Kidney (tissue), 14 donors: ENCODE measurements around the gene ACBD6. TPM values are rescaled to one million over a fixed set of nuclear protein-coding genes. Genes with fewer than 3 reads are reported as not detected.

Source experiments
- DNase-seq, 5 donors: peaks; one replicate each; pipeline ENCODE4 v3.0.0-alpha.2; 2013 to 2020
- FAIRE-seq: peaks from 2 replicates; lab custom pipeline; 2012; peaks lifted over from hg19 to GRCh38; lab: Jason Lieb, UNC
- H3K27ac ChIP-seq, 2 donors: one replicate each; pipeline ENCODE4 v1.7.0; 2013; ENCODE audit warnings: low read depth in 2 of 2, low read length in 2 of 2, inconsistent platforms in 1 of 2
- H3K27me3 ChIP-seq: one replicate; pipeline ENCODE4 v1.7.1; 2013; ENCODE audit warnings: low read length, inconsistent platforms; ENCODE audit not compliant: control insufficient read depth, insufficient read depth
- H3K36me3 ChIP-seq, 3 donors: one replicate each; pipeline versions ENCODE4 v1.7.0 to v1.7.1; 2013; ENCODE audit warnings: low read length in 3 of 3, control low read depth in 1 of 3, inconsistent platforms in 1 of 3; ENCODE audit not compliant: insufficient read depth in 3 of 3, control insufficient read depth in 2 of 3
- H3K4me1 ChIP-seq, 3 donors: one replicate each; pipeline versions ENCODE4 v1.7.0 to v1.7.1; 2013; ENCODE audit warnings: low read length in 3 of 3, inconsistent platforms in 1 of 3, low read depth in 1 of 3; ENCODE audit not compliant: control insufficient read depth in 2 of 3, insufficient read depth in 2 of 3
- H3K4me3 ChIP-seq, 3 donors: one replicate each; pipeline versions ENCODE4 v1.7.0 to v1.8.1; 2013; ENCODE audit warnings: low read length in 3 of 3, control low read depth in 1 of 3, inconsistent platforms in 1 of 3
- H3K9ac ChIP-seq, 3 donors: one replicate each; pipeline versions ENCODE4 v1.7.0 to v1.7.1; 2013; ENCODE audit warnings: low read length in 3 of 3, control low read depth in 1 of 3, inconsistent platforms in 1 of 3
- H3K9me3 ChIP-seq, 3 donors: one replicate each; pipeline versions ENCODE4 v1.7.0 to v1.7.1; 2013; ENCODE audit warnings: low read length in 3 of 3, control low read depth in 1 of 3, inconsistent platforms in 1 of 3; ENCODE audit not compliant: control insufficient read depth in 2 of 3, insufficient read depth in 1 of 3
- intact Hi-C: fragments of 100-400 bp; cut with DNase I; formaldehyde crosslinking; loops from one replicate; pipeline ENCODE4 v1.11.1; 2022
- polyA plus RNA-seq: library from polyadenylated mRNA; stranded (reverse); fragments of 350-450 nt; fragmentation: Illumina TruSeq; extraction: RNeasy Lipid Tissue Mini Kit (QIAGEN cat#74804); gene quantifications from one replicate; pipeline ENCODE4 v1.2.3, GENCODE V29; 2014; ENCODE audit warnings: low read depth, low replicate concordance; ENCODE audit not compliant: insufficient read depth
- total RNA-seq: library from RNA; stranded (reverse); fragmentation: NEBNext Ultra II Directional; extraction: Animal tissue kit (Norgen Biotek cat#: 25700); gene quantifications from one replicate; pipeline ENCODE4 v1.2.1, GENCODE V29; 2021
- TF ChIP-seq, protein P1 (sequence below): IDR thresholded peaks from 3 replicates; pipeline ENCODE4 v1.5.1; 2012; ENCODE audit warnings: mild to moderate bottlenecking, moderate library complexity, borderline replicate concordance; ENCODE audit not compliant: insufficient read depth; ENCODE audit errors: extremely low read depth
- donor health status: control.
- donor health status: control.
- donor health status: control.
- donor health status: control.
- donor health status: control.
- donor health status: DM: yes; HTN: yes; CAD: no.
- donor health status: Normal renal cell carcinoma (clear cell type).

ACBD6 gene
- total and polyA plus RNA-seq, 2 donors from 2014 or later = 30.9 to 36.4 TPM

DNA sequence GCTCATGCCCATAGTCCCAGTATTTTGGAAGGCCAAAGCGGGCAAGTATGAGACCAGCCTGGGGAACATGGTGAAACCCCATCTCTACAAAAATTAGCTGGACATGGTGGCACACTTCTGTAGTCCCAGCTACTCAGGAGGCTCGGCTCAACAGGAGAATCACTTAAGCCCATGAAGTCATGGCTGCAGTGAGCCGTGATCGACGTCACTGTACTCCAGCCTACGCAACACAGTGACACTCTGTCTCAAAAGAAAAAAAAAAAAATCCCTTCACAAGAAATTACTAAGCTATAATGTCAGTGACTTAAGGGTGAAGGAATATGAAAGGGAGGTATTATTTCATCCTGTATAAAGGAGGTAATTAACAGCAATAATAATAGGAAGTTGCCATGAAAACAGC is 99.8 kb downstream of the ACBD6 start:
- Histone ChIP-seq H3K9me3 (no peaks in the 10 kb centered on the region), H3K27me3 (no peaks in the 10 kb centered on the region), H3K36me3 (no peaks in the 10 kb centered on the region), H3K4me3 (no peak overlapping the region), H3K27ac (no peak overlapping the region), H3K9ac (no peak overlapping the region), H3K4me1 (peaks cover 0 to 3% (median 0%) of the 10 kb centered on the region in 3 donors)
- no peak for FAIRE-seq
- DNase-seq = no peak
- intact Hi-C loops = no loop called here
- TF ChIP-seq, protein P1, sequence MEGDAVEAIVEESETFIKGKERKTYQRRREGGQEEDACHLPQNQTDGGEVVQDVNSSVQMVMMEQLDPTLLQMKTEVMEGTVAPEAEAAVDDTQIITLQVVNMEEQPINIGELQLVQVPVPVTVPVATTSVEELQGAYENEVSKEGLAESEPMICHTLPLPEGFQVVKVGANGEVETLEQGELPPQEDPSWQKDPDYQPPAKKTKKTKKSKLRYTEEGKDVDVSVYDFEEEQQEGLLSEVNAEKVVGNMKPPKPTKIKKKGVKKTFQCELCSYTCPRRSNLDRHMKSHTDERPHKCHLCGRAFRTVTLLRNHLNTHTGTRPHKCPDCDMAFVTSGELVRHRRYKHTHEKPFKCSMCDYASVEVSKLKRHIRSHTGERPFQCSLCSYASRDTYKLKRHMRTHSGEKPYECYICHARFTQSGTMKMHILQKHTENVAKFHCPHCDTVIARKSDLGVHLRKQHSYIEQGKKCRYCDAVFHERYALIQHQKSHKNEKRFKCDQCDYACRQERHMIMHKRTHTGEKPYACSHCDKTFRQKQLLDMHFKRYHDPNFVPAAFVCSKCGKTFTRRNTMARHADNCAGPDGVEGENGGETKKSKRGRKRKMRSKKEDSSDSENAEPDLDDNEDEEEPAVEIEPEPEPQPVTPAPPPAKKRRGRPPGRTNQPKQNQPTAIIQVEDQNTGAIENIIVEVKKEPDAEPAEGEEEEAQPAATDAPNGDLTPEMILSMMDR = no peak

DNA sequence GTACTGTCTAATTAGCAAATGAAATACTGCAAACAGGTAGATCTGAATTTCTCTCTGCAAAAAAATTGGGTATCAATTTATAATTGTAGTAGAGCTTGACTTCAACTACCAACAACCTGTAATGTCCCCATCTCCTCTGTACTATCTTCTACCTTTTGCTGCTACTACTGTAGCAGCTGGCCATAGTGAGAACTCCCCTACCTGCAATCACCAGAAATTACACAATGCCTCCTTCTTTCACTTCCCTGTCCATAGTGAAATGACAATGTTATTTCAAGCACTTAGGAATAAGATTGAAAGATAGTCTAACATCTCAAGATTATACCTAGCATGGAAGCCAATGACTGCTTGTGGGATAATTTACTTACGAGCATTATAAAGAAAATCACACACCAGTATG is 100.4 kb downstream of the ACBD6 start:
- Histone ChIP-seq H3K27ac (no peak overlapping the region), H3K4me3 (no peak overlapping the region), H3K4me1 (peaks cover 0 to 3% (median 0%) of the 10 kb centered on the region in 3 donors), H3K9me3 (no peaks in the 10 kb centered on the region), H3K27me3 (no peaks in the 10 kb centered on the region), H3K9ac (no peak overlapping the region), H3K36me3 (no peaks in the 10 kb centered on the region)
- DNase-seq (no peak), FAIRE-seq (no peak)
- intact Hi-C loops = no loop called here
- TF ChIP-seq, protein P1 = no peak

DNA sequence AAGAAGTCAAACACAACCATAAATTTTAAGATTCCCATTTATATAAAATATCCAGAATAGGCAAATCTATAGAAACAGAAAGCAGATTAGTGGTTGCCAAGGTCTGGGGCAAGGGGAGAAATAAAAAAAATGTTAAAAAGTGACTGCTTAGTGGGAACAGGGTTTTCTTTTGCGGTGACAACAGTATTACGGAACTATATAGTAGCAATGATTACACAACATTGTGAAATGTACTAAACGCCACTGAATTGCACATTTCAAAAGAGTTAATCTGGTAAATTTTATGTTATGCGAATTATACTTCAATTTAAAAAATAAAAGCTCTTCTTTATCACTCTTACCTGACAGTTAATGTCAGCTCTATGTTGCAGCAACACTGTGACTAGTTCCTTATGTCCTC is 105.2 kb downstream of the ACBD6 start:
- Histone ChIP-seq H3K27ac (no peak overlapping the region), H3K9me3 (no peaks in the 10 kb centered on the region), H3K4me3 (no peak overlapping the region), H3K4me1 (no peaks in the 10 kb centered on the region), H3K9ac (no peak overlapping the region), H3K36me3 (no peaks in the 10 kb centered on the region), H3K27me3 (no peaks in the 10 kb centered on the region)
- intact Hi-C loops = no loop called here
- FAIRE-seq (no peak), DNase-seq (no peak)
- TF ChIP-seq, protein P1 = no peak

DNA sequence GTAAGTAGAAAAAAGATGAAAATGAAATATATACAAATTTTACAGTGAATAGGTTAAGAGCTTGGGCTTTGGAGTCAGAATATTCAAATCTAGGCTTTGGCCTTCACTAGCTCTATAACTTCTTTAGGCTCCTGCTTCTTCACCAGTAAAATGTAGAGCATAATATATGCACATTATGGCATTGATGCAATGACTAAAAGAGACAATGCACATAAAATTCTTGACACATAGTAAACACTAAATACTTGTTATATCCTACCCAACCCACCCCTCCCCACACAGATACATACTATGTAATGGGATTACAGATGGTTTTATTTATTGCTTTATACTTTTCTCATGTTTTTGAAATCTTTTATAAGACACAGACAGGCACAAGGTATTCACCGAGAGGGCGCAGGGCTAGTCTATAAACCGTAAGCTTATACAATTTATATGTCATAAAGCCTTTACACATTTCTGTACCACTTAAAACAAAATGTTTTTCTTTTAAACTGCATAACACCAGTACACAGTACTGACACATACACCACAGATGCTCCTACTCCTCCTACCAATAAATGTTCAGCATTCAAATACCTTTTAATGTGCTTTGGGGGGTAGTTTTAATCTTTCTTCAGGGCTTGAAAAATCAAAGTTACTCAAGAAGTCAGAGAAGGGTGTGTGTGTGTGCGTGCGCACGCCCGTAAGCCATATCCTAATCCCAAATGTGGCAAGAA is 109.8 kb downstream of the ACBD6 start:
- H3K27ac ChIP-seq = no peak overlapping the region
- H3K4me3 ChIP-seq = no peak overlapping the region
- TF ChIP-seq, protein P1 = no peak
- H3K9ac ChIP-seq = no peak overlapping the region
- no peaks in the 10 kb centered on the region for H3K36me3 ChIP-seq
- no peak for DNase-seq
- FAIRE-seq = no peak
- H3K27me3 ChIP-seq = no peaks in the 10 kb centered on the region
- H3K4me1 ChIP-seq = no peaks in the 10 kb centered on the region
- H3K9me3 ChIP-seq = no peaks in the 10 kb centered on the region
- intact Hi-C loops = no loop called here
